HAP-1 (cell line): ENCODE data around the gene APBB2.

Source experiments
- DNase-seq, 2 experiments: peaks; one replicate each; pipeline ENCODE4 v3.0.0-alpha.2; 2016 to 2020; ENCODE audit warnings: low spot score in 2 of 2
- H3K27me3 ChIP-seq: fragments of 250-450 bp; sonication (Bioruptor Pico); 2 replicates; pipeline ENCODE4 v1.5.1; 2020; ENCODE audit warnings: low read depth, mild to moderate bottlenecking, moderate library complexity
- H3K36me3 ChIP-seq: fragments of 250-450 bp; sonication (Bioruptor Pico); replicated peaks from 2 replicates; pipeline ENCODE4 v1.5.1; 2020; ENCODE audit warnings: mild to moderate bottlenecking
- H3K4me1 ChIP-seq: fragments of 250-450 bp; sonication (Bioruptor Pico); 2 replicates; pipeline ENCODE4 v1.5.1; 2020; ENCODE audit warnings: mild to moderate bottlenecking
- H3K4me3 ChIP-seq: fragments of 250-450 bp; sonication (Bioruptor Pico); 2 replicates; pipeline ENCODE4 v1.5.1; 2020; ENCODE audit warnings: mild to moderate bottlenecking, moderate library complexity
- H3K9me3 ChIP-seq: fragments of 250-450 bp; sonication (Bioruptor Pico); 2 replicates; pipeline ENCODE4 v1.5.1; 2020; ENCODE audit warnings: mild to moderate bottlenecking, moderate library complexity
- in situ Hi-C: fragments of 300-500 bp; cut with MboI; formaldehyde crosslinking; loops from 3 replicates; pipeline ENCODE4 v1.14.3; 2020; ENCODE audit warnings: low sequenced_read_pairs, inconsistent platforms, mixed read lengths

Gene APBB2

DNA sequence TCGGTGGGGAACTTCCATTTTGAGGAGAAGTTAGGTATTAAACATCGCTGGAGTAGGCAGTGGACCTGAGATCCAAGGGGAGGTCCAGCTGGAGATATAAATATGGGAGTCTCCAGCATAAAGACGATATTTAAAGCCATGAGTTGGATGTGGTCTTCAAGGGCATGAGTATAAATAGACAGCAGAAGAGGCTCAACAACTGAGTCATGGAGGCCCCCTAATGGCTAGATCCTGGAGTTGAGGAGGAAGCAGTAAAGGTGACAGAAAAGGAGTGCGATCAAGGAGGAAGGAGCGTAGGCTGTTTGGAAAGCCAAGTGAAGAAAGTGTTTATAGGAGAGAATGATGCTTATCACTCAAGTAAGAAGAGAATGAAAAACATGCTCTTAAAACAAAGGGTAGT, 18.1 kb upstream of the APBB2 start:
- Histone ChIP-seq H3K9me3 (no peaks in the 10 kb centered on the region), H3K36me3 (no peaks in the 10 kb centered on the region), H3K4me1 (no peaks in the 10 kb centered on the region), H3K27me3 (no peaks in the 10 kb centered on the region; the same call in 1 of the 2 replicates), H3K4me3 (no peak overlapping the region)
- DNase-seq: no peak
- in situ Hi-C loops: no loop called here

DNA sequence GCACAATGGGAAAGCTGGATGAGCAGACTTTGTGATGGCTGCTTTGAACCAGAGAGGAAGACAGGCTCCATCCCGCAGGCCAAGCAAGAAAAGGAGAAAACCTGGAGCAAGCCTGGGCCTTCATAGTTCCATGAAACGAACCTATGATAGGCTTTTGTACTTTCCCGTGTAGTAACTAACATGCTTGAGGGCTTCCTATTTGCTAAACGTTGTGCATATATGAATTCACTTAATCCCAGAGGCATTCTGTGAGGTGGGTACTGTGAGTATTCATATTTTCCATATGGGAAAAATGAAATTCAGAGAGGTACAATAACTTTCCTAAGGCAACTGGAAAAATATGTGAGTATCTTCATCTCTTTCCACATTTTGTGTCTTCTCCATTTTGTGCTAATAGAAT, 13.6 kb upstream of the APBB2 start:
- in situ Hi-C loops: no loop called here
- Histone ChIP-seq H3K36me3 (no peaks in the 10 kb centered on the region), H3K4me1 (no peaks in the 10 kb centered on the region), H3K27me3 (no peaks in the 10 kb centered on the region; the same call in 1 of the 2 replicates), H3K9me3 (no peaks in the 10 kb centered on the region), H3K4me3 (no peak overlapping the region)
- DNase-seq: no peak

DNA sequence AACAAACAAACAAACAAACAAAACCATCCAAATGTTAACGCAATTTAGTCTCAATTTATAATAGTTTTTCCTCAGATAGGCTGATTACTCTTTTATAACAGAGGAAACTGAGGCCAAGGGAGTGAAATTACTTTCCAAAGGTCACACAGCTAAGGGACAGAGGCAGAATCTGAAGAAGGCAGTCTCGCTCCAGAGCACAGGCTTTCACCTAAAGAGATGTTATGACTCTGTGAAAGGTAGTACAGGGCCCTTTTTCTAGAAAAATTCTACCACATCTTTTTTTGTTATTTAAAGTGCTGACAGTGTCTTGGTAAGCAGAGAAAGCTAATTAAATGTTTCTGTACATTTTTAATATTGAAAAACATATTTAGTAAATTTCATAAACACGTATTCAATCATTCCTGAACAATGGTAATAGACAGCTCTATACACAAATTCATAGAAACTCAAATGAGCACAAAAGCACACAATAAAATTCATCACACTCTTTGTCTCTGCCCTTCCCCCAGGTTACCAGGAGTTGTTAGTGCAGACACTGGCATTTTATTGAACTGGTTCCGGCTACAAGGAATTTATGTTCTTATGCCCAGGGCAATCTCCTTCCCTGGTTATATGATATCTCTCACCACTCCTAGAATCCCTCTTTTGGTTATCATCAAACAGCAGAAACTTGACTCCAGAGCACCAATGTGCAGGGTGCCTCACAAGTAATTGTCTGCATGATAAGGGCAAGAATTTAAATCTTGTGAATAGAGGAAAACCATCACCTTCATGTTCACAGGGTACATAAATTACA, 7.7 kb upstream of the APBB2 start:
- peak in 1 of 2 experiments; percentile 39 for DNase-seq
- Histone ChIP-seq H3K4me3 (no peak overlapping the region), H3K36me3 (no peaks in the 10 kb centered on the region), H3K4me1 (peaks cover 15% of the 10 kb centered on the region), H3K9me3 (no peaks in the 10 kb centered on the region), H3K27me3 (no peaks in the 10 kb centered on the region)
- in situ Hi-C loops: loop anchor here (25.0 kb wide), 1 partner anchor 485 kb away; the partner anchor contains the start of gene NSUN7

DNA sequence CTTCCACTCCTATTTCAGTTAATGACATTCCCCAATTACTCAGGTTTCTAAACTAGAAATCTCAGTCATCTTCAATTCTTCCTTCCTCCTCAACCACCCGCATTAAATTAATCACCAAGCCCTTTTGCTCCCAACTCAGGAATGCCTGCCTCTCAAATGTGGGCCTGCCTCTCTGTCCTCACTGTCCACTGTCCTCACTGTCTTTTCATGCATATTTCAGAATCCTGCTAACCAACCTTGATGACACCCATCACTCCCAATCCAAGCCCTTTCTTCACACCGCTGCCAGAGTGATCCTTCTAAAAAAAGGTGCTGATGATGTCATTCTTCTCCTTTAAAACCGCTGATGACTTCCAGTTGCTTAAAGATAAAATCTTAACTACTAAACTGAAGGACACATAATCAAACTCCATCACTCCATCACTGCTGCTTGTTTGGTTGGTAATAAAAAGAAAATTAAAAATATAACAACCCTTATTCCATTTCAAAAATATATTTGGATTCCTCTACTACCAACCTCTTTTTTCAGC, 5.1 kb upstream of the APBB2 start:
- peaks cover 33% of the 10 kb centered on the region for H3K4me1 ChIP-seq
- DNase-seq: no peak
- H3K9me3 ChIP-seq: no peaks in the 10 kb centered on the region
- no peak overlapping the region for H3K4me3 ChIP-seq
- H3K27me3 ChIP-seq: no peaks in the 10 kb centered on the region
- no peaks in the 10 kb centered on the region for H3K36me3 ChIP-seq
- in situ Hi-C loops: loop anchor here (5.0 to 25.0 kb wide), 2 partner anchors 292 to 482 kb away; partner anchors contain the start of gene NSUN7

DNA sequence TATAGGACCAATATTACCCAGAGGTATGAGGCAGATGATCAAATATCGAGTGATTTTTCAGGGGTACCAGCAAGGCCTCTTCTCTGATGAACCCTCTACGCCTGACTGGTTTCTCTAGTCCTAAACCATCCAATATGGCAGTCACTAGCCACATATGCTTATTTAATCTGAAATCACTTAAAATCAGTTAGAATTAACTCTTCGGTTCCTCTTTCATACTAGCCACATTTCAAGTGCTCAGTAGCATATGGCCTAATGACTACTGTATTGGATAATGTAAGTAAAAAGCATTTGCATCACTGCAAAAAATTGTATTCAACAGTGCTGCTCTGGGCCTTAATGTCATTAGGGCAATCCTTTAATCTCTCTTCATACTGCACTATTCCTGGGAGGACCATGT, 4.4 kb upstream of the APBB2 start:
- Histone ChIP-seq H3K4me1 (peaks cover 33% of the 10 kb centered on the region), H3K27me3 (no peaks in the 10 kb centered on the region), H3K4me3 (no peak overlapping the region), H3K9me3 (no peaks in the 10 kb centered on the region), H3K36me3 (no peaks in the 10 kb centered on the region)
- DNase-seq: no peak
- in situ Hi-C loops: loop anchor here (5.0 to 25.0 kb wide), 2 partner anchors 291 to 481 kb away; partner anchors contain the start of gene NSUN7

DNA sequence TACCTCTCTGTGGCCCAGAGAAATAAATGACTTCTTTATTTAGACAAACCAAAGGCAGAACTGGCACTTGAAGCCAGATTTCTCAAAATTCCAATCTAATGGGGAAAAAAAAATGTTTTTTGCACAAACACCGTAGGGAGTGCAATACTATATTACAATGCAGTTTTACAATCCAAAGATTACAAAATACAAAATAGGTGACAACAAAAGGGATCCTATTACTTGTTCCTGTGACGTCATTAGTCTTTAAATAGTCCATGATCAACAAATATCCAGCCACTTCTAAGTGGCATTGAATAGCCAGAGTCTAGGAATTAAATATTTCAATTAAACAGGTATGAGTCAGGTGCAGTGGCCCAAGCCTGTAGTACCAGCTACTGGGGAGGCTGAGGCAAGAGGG, 3.0 kb upstream of the APBB2 start:
- DNase-seq: no peak
- H3K4me3 ChIP-seq: no peak overlapping the region
- no peaks in the 10 kb centered on the region for H3K27me3 ChIP-seq
- no peaks in the 10 kb centered on the region for H3K36me3 ChIP-seq
- in situ Hi-C loops: loop anchor here (5.0 to 25.0 kb wide), 2 partner anchors 290 to 480 kb away; partner anchors contain the start of gene NSUN7
- peaks cover 32% of the 10 kb centered on the region for H3K4me1 ChIP-seq
- H3K9me3 ChIP-seq: no peaks in the 10 kb centered on the region

DNA sequence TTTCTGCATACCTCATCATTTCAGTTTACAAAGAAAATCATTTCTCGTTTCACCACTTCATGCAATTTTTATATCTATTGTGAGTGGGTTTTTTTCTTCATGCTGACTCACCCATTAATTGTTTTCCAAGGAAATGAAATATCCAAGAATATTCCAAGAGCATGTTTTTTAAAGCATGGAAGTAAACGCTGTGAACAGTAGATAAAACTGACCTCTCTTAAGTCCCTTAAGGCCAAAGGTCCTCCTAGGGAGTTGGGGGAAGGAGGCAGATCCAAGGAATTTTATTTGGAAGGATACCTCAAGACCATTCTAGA, 2.6 kb upstream of the APBB2 start:
- Histone ChIP-seq H3K9me3 (no peaks in the 10 kb centered on the region), H3K36me3 (no peaks in the 10 kb centered on the region), H3K4me3 (peak overlapping the region; percentile 53), H3K27me3 (no peaks in the 10 kb centered on the region), H3K4me1 (peaks cover 29% of the 10 kb centered on the region)
- in situ Hi-C loops: loop anchor here (5.0 to 25.0 kb wide), 2 partner anchors 290 to 480 kb away; partner anchors contain the start of gene NSUN7
- no peak for DNase-seq

DNA sequence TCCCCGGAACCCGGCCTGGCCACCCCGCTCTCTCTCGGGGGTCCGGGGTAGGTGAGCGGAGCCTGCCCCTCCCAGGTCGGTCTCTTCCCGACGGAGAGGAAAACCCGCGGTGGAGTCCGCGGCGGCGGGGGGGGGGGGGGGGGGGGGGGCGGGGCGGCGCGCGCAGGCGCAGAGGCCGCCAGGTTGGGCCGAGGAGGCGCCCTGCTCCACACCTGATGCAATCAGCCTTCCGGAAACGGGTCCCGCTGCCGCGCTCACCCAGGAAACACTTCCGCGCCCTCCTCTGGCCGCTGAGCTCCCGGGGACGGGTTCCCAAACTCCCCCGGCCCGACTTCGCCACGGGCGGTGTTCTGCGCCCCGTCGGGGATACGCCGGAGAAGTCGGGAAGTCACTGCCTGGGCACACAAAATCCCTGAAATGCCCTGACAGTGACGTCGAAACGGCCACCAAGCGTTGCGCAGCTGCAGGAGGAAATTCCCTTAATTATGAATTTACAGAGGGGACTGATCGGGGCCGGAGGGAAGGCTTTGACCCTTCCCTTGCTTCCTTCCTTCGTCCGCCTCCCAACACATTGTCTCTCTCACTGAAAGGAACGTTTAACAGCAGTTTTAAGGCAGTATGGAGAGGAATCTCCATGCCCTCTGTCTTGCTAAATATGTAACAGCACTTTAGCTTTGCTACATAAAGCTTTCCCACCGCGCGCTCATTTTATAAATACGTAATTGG, 2.1 kb upstream of the APBB2 start:
- H3K9me3 ChIP-seq: no peaks in the 10 kb centered on the region
- peaks cover 25% of the 10 kb centered on the region for H3K4me1 ChIP-seq
- H3K27me3 ChIP-seq: no peaks in the 10 kb centered on the region
- in situ Hi-C loops: loop anchor here (5.0 to 25.0 kb wide), 2 partner anchors 289 to 479 kb away; partner anchors contain the start of gene NSUN7
- no peaks in the 10 kb centered on the region for H3K36me3 ChIP-seq
- peak overlapping the region; percentile 53 for H3K4me3 ChIP-seq
- peak; percentile 87 to 94 for DNase-seq

DNA sequence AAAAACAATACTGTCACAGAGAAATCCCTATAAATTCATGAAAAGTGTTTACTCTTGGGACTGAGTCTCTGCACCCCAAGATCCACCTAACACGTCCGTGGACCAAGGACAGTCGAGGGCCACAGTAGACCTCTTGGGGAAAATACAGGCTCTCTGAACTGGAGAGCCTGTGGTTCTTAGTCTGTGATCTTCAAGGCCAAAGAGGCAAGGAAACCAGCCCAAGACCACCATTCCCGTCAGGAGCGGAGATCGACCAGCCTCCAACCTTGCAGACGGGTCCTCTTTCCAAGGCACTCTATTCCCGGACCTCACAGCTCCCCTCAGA, 1.6 kb upstream of the APBB2 start:
- H3K4me3 ChIP-seq: peak overlapping the region; percentile 53
- in situ Hi-C loops: loop anchor here (5.0 to 25.0 kb wide), 2 partner anchors 289 to 479 kb away; partner anchors contain the start of gene NSUN7
- H3K9me3 ChIP-seq: no peaks in the 10 kb centered on the region
- H3K27me3 ChIP-seq: no peaks in the 10 kb centered on the region
- no peaks in the 10 kb centered on the region for H3K36me3 ChIP-seq
- peaks cover 25% of the 10 kb centered on the region for H3K4me1 ChIP-seq
- no peak for DNase-seq

DNA sequence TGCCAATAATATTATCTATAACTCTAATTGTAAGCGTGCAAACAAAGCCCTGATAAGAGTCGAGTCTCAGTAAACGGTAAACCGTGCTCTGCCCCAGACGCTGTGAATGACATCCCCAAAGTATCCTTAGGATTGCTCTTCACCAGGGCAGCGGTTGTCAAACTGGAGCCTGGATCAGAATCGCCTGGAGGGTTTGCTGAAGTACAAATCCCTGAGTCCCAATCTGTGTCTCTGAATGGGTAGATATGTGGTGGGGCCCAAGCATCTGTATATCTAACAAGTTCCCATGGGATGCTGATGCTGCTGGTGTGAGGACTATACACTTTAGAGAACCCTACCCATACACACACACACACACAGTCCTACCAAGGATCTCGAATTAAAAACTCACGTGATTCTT, 813 bp upstream of the APBB2 start:
- in situ Hi-C loops: loop anchor here (5.0 to 25.0 kb wide), 2 partner anchors 288 to 478 kb away; partner anchors contain the start of gene NSUN7

DNA sequence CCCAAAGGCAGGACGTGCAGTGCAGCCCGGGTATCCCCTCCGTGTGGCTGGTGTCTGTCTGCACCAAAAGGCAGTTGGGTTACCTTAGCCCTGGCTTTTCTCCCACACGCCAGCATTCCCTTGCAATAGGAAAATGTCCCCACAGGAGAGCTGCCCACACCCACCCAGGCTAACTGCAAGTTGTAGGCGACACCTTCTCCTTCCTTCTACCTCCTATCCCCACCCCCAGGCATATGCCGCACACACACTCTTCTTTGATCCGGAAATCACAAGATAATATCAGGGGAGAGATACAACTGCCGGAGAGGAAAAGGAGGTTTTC, 444 bp upstream of the APBB2 start:
- no peak for DNase-seq
- H3K4me1 ChIP-seq: peaks cover 25% of the 10 kb centered on the region
- in situ Hi-C loops: loop anchor here (5.0 to 25.0 kb wide), 3 partner anchors 237 to 477 kb away; partner anchors contain the start of gene NSUN7
- H3K27me3 ChIP-seq: no peaks in the 10 kb centered on the region
- no peaks in the 10 kb centered on the region for H3K36me3 ChIP-seq
- no peaks in the 10 kb centered on the region for H3K9me3 ChIP-seq
- peak overlapping the region; percentile 6; the same call in 1 of the 2 replicates for H3K4me3 ChIP-seq

More for the DNA sequence above, 813 bp upstream of the APBB2 start:
- H3K36me3 ChIP-seq: no peaks in the 10 kb centered on the region
- no peak for DNase-seq
- H3K4me1 ChIP-seq: peaks cover 25% of the 10 kb centered on the region
- H3K27me3 ChIP-seq: no peaks in the 10 kb centered on the region
- no peak overlapping the region for H3K4me3 ChIP-seq
- H3K9me3 ChIP-seq: no peaks in the 10 kb centered on the region

DNA sequence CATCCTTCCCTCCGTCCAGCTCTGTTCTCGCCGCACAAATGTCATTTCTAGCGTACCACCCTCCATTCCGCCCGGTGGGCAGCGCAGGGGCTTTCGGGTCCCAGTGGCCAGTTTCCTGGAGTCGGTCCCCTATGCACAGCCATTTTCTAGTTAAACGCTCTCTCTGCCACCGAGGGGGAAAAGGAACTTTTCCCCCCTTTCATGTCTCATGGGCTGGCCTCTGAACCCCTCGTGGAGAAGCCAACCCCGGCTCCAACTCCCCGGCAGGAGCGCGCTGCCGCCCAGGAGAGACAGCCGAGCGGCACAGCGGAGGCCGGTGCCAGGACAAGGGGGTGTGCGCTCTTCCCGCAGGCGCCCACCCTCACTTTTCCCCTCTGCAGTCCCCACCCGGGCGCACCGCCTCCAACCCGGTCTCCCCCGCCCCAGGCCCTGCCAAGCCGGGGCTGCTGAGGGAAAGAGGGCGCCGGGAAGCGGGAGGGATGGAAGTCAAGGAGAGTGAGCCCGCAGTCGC, 662 bp downstream of the APBB2 start:
- H3K36me3 ChIP-seq: no peaks in the 10 kb centered on the region
- H3K27me3 ChIP-seq: no peaks in the 10 kb centered on the region
- in situ Hi-C loops: loop anchor here (5.0 to 25.0 kb wide), 2 partner anchors 236 to 476 kb away; partner anchors contain the start of gene NSUN7
- peak overlapping the region; percentile 81 for H3K4me3 ChIP-seq
- H3K9me3 ChIP-seq: no peaks in the 10 kb centered on the region
- H3K4me1 ChIP-seq: peaks cover 25% of the 10 kb centered on the region
- peak in 1 of 2 experiments; percentile 46 for DNase-seq

DNA sequence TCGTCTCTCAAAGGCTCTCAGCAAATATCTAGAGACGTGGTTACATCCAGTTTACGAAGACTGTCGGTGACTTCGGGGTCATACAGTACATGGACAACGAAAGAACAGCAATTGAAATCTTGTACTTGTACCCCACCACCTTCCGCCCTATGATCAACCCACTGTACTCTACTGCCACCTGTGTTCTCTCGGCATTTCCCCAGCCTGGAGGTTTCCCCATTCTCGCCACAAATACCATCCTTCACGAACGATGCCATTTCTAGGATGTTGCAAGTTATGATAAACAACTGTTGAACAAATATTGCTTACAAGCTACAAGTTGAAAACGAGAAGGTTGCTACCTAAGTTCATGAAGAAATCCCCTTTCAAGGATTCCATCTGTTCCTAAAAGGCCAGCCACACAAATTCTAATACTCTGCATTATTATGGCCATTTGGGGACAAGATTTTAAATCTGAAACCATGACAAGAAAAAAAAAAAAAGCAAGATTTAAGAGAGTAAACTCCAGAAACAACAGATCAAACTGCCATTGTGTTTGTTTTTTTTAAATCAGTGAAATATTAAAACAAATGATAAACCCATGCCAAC, 1.6 kb downstream of the APBB2 start:
- peak; percentile 61 to 68 for DNase-seq
- Histone ChIP-seq H3K4me1 (peaks cover 25% of the 10 kb centered on the region), H3K27me3 (no peaks in the 10 kb centered on the region), H3K36me3 (no peaks in the 10 kb centered on the region), H3K9me3 (no peaks in the 10 kb centered on the region), H3K4me3 (peak overlapping the region; percentile 81)
- in situ Hi-C loops: loop anchor here (5.0 to 25.0 kb wide), 2 partner anchors 235 to 475 kb away; partner anchors contain the start of gene NSUN7
